Measurements from ENCODE around the gene USP21. TPM values are rescaled to one million over a fixed set of nuclear protein-coding genes. Genes with fewer than 3 reads are reported as not detected.

The USP21 gene
- polyA plus RNA-seq, 1 of the 3 experiments (the other 2 are of a cell fraction): 26.8 TPM

DNA sequence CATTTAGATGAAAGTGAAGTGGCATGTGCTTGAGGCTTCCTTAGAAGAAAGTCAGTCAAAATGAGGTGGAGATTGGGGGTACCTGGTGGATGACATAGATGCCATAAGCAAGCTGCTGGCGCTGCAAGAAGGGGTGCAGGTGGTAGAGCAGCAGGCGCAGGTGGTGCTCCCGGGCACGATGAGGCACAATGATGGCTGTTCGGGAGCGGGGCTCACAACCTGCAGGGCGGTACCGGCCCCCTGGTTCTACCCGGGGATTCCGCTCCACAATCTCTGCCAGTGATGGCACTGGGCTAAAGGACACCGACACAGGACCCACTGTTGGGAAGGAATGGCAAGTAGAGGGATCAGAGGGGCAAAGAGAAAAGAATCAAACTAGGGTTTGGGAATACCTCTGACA is 15.6 kb downstream of the USP21 start:
- ChIA-PET POLR2A (no interaction called here), CTCF (interaction anchor here (4.1 kb wide), 1 partner anchor 9 kb away, joined by 29 read pairs; the partner anchor contains the start of gene PPOX)
- H4K20me1 ChIP-seq (ENCODE audit: insufficient read depth): no peaks in the 10 kb centered on the region
- no peaks in the 10 kb centered on the region for H3K27me3 ChIP-seq (ENCODE audit: insufficient read depth)
- H3K79me2 ChIP-seq (ENCODE audit: insufficient read depth): peaks cover 17% of the 10 kb centered on the region
- TF ChIP-seq JUND (IDR thresholded peaks at IDR 0.05) (no peak), MEF2A (IDR thresholded peaks at IDR 0.05; ENCODE audit: borderline replicate concordance, low read depth) (no peak), EZH2phosphoT487 (IDR thresholded peaks at IDR 0.05; ENCODE audit: borderline replicate concordance, low read depth) (no peak), NRF1 (IDR thresholded peaks at IDR 0.05; ENCODE audit: low read depth, low read length) (no peak), NFIC (IDR thresholded peaks at IDR 0.05; ENCODE audit: borderline replicate concordance) (no peak), RCOR1 (IDR thresholded peaks at IDR 0.05; ENCODE audit: low read length) (no peak), FOSL2 (IDR thresholded peaks at IDR 0.05; ENCODE audit: borderline replicate concordance, low read depth) (no peak), SMC3 (IDR thresholded peaks at IDR 0.05; ENCODE audit: low read depth, low read length) (no peak), FOXM1 (IDR thresholded peaks at IDR 0.05; ENCODE audit: low read depth) (no peak), EP300 (IDR thresholded peaks at IDR 0.05; ENCODE audit: borderline replicate concordance in 1 of 2, low read depth in 1 of 2, low read length in 1 of 2) (no peak), POLR2AphosphoS5 (IDR thresholded peaks at IDR 0.05; ENCODE audit: low read depth, low read length) (no peak), RXRA (IDR thresholded peaks at IDR 0.05; ENCODE audit: borderline replicate concordance, low read depth) (no peak)
- TF ChIP-seq, protein P1, sequence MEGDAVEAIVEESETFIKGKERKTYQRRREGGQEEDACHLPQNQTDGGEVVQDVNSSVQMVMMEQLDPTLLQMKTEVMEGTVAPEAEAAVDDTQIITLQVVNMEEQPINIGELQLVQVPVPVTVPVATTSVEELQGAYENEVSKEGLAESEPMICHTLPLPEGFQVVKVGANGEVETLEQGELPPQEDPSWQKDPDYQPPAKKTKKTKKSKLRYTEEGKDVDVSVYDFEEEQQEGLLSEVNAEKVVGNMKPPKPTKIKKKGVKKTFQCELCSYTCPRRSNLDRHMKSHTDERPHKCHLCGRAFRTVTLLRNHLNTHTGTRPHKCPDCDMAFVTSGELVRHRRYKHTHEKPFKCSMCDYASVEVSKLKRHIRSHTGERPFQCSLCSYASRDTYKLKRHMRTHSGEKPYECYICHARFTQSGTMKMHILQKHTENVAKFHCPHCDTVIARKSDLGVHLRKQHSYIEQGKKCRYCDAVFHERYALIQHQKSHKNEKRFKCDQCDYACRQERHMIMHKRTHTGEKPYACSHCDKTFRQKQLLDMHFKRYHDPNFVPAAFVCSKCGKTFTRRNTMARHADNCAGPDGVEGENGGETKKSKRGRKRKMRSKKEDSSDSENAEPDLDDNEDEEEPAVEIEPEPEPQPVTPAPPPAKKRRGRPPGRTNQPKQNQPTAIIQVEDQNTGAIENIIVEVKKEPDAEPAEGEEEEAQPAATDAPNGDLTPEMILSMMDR (IDR thresholded peaks at IDR 0.05): no peak
- TF ChIP-seq, protein P2, sequence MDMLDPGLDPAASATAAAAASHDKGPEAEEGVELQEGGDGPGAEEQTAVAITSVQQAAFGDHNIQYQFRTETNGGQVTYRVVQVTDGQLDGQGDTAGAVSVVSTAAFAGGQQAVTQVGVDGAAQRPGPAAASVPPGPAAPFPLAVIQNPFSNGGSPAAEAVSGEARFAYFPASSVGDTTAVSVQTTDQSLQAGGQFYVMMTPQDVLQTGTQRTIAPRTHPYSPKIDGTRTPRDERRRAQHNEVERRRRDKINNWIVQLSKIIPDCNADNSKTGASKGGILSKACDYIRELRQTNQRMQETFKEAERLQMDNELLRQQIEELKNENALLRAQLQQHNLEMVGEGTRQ (IDR thresholded peaks at IDR 0.05; ENCODE audit: borderline replicate concordance, low read depth, low read length): no peak
- TF ChIP-seq, protein P3, sequence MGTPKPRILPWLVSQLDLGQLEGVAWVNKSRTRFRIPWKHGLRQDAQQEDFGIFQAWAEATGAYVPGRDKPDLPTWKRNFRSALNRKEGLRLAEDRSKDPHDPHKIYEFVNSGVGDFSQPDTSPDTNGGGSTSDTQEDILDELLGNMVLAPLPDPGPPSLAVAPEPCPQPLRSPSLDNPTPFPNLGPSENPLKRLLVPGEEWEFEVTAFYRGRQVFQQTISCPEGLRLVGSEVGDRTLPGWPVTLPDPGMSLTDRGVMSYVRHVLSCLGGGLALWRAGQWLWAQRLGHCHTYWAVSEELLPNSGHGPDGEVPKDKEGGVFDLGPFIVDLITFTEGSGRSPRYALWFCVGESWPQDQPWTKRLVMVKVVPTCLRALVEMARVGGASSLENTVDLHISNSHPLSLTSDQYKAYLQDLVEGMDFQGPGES (IDR thresholded peaks at IDR 0.05; ENCODE audit: low read depth, low read length): no peak
- TF ChIP-seq, protein P4, sequence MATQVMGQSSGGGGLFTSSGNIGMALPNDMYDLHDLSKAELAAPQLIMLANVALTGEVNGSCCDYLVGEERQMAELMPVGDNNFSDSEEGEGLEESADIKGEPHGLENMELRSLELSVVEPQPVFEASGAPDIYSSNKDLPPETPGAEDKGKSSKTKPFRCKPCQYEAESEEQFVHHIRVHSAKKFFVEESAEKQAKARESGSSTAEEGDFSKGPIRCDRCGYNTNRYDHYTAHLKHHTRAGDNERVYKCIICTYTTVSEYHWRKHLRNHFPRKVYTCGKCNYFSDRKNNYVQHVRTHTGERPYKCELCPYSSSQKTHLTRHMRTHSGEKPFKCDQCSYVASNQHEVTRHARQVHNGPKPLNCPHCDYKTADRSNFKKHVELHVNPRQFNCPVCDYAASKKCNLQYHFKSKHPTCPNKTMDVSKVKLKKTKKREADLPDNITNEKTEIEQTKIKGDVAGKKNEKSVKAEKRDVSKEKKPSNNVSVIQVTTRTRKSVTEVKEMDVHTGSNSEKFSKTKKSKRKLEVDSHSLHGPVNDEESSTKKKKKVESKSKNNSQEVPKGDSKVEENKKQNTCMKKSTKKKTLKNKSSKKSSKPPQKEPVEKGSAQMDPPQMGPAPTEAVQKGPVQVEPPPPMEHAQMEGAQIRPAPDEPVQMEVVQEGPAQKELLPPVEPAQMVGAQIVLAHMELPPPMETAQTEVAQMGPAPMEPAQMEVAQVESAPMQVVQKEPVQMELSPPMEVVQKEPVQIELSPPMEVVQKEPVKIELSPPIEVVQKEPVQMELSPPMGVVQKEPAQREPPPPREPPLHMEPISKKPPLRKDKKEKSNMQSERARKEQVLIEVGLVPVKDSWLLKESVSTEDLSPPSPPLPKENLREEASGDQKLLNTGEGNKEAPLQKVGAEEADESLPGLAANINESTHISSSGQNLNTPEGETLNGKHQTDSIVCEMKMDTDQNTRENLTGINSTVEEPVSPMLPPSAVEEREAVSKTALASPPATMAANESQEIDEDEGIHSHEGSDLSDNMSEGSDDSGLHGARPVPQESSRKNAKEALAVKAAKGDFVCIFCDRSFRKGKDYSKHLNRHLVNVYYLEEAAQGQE (IDR thresholded peaks at IDR 0.05; ENCODE audit: low read depth, low read length): no peak
- TF ChIP-seq, protein P5, sequence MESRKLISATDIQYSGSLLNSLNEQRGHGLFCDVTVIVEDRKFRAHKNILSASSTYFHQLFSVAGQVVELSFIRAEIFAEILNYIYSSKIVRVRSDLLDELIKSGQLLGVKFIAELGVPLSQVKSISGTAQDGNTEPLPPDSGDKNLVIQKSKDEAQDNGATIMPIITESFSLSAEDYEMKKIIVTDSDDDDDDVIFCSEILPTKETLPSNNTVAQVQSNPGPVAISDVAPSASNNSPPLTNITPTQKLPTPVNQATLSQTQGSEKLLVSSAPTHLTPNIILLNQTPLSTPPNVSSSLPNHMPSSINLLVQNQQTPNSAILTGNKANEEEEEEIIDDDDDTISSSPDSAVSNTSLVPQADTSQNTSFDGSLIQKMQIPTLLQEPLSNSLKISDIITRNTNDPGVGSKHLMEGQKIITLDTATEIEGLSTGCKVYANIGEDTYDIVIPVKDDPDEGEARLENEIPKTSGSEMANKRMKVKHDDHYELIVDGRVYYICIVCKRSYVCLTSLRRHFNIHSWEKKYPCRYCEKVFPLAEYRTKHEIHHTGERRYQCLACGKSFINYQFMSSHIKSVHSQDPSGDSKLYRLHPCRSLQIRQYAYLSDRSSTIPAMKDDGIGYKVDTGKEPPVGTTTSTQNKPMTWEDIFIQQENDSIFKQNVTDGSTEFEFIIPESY (IDR thresholded peaks at IDR 0.05; ENCODE audit: borderline replicate concordance, low read depth): no peak
- no peak overlapping the region for H3K9ac ChIP-seq
- peaks cover 0 to 18% of the 10 kb centered on the region in 2 experiments; a peak in 1 of 4 replicates for H3K4me1 ChIP-seq (ENCODE audit: control insufficient read depth in 1 of 2, insufficient read depth in 2 of 2, low read depth in 1 of 2, low read length in 1 of 2)
- H3K4me3 ChIP-seq (ENCODE audit: low read depth in 2 of 2, low read length in 1 of 2): no peak overlapping the region
- WGBS (ENCODE audit: low lambda C conversion rate): 93% methylated on average over 9 of the region's 11 CpGs
- H3K9me3 ChIP-seq: no peaks in the 10 kb centered on the region
- peaks cover 37 to 51% of the 10 kb centered on the region in 2 experiments for H3K36me3 ChIP-seq (replicated peaks in 1 of 2; ENCODE audit: control insufficient read depth in 1 of 2, insufficient read depth in 2 of 2, low read length in 1 of 2)
- no peaks in the 10 kb centered on the region for H3K9me2 ChIP-seq
- H3K4me2 ChIP-seq: no peak overlapping the region
- no peaks in the 10 kb centered on the region for H3F3A ChIP-seq (replicated peaks; ENCODE audit: insufficient read depth)
- no peak for DNase-seq
- no peak overlapping the region; the same call in 1 of the 2 replicates for H2AFZ ChIP-seq (ENCODE audit: low read depth)
- H3K27ac ChIP-seq (ENCODE audit: low read depth in 2 of 2, low read length in 1 of 2): no peak overlapping the region

All from SK-N-SH (cell line).